HL-60 (cell line): ENCODE measurements around the gene GPR84.

Experiments used
- DNase-seq, 2 experiments: peaks; one replicate each; pipeline ENCODE4 v3.0.0-alpha.2; 2010 to 2020; ENCODE audit warnings: low read depth in 1 of 2, low spot score in 1 of 2
- H3K27ac ChIP-seq: fragments of 250-450 bp; sonication (Bioruptor Pico); replicated peaks from 2 replicates; pipeline ENCODE4 v1.5.1; 2020; ENCODE audit warnings: mild to moderate bottlenecking, moderate library complexity
- H3K27me3 ChIP-seq: fragments of 250-450 bp; sonication (Bioruptor Pico); 2 replicates; pipeline ENCODE4 v1.5.1; 2021; ENCODE audit warnings: mild to moderate bottlenecking, moderate library complexity; ENCODE audit not compliant: insufficient read depth, poor library complexity, severe bottlenecking
- H3K4me3 ChIP-seq: replicated peaks from 2 replicates; pipeline ENCODE4 v1.5.1; 2011; ENCODE audit warnings: mild to moderate bottlenecking, control low read depth, low read length; ENCODE audit not compliant: insufficient read depth
- CTCF ChIP-seq: IDR thresholded peaks from one replicate; pipeline ENCODE4 v1.5.1; 2011; ENCODE audit warnings: low read length, control low read depth, inconsistent platforms; ENCODE audit not compliant: insufficient read depth
- GABPA ChIP-seq: IDR thresholded peaks from 2 replicates; pipeline ENCODE4 v1.6.1; 2012; ENCODE audit warnings: low read depth
- POLR2AphosphoS5 ChIP-seq: IDR thresholded peaks from 2 replicates; pipeline ENCODE4 v1.6.1; 2012; ENCODE audit warnings: low read depth
- REST ChIP-seq: IDR thresholded peaks from 2 replicates; pipeline ENCODE4 v1.6.1; 2012; ENCODE audit warnings: low read depth; ENCODE audit not compliant: insufficient replicate concordance
- SPI1 ChIP-seq: IDR thresholded peaks from 2 replicates; pipeline ENCODE4 v1.6.1; 2012; ENCODE audit warnings: low read depth, mild to moderate bottlenecking, borderline replicate concordance

Gene GPR84

DNA sequence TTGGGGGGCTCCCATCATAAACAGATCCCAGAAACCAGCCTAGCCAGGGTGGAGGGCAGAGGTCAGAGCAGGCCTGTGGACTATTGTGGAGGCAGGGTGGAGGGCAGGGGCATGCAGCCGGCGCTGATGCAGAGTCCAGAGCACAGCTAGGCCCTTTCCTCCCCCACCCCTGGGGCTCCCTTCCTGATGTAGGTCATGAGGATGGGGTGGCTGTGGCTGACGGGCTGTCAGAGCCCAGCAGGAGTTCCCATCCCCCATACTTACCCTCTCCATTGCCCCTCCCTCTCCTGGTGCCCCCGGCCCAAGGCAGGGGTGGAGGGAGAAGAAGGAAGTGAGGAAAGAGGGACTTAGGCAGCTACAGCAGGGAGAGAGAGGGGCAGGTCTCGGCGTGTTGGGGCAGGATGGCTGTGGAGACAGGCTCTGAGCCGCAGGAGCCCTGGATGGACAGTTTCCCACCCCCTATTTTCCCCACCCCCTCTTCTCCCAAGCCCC is 25.9 kb upstream of the GPR84 start:
- no peaks in the 10 kb centered on the region for H3K27me3 ChIP-seq
- no peak overlapping the region for H3K4me3 ChIP-seq
- H3K27ac ChIP-seq = no peak overlapping the region
- TF ChIP-seq SPI1 (no peak), POLR2AphosphoS5 (no peak), GABPA (no peak), REST (no peak), CTCF (no peak)
- no peak for DNase-seq

DNA sequence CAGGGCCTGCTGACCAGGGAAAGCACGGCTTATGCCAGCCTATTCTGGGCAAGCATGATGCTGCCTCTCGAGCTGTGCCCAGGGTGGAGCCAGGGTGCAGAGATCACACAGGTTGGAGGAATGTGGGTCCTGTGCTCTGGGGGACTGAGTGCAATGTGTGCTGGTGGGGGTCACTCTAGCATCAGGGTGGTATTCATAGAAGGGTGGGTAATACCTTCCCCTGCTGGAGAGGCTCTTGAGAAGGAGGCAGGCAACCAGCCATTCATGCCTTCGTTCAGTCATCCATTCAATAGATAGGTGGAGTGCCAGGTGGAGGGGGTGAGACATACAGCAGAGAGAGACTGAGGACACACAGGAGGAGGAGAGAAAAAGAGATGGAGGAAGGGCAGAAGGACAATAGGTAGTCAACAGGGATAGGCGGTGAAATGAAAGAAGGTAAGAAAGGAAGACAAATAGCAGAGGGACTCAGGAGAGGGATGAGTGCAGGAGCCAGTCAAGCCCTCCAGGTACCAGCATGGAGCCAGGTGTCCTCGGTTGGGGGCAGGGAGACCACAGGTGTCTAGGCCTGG is 25.4 kb upstream of the GPR84 start:
- Histone ChIP-seq H3K4me3 (no peak overlapping the region), H3K27me3 (no peaks in the 10 kb centered on the region), H3K27ac (no peak overlapping the region)
- no peak for DNase-seq
- TF ChIP-seq GABPA = no peak
- no peak for TF ChIP-seq SPI1
- no peak for TF ChIP-seq POLR2AphosphoS5
- TF ChIP-seq CTCF = no peak
- TF ChIP-seq REST = no peak

GRCh38 chr12:54389134-54389508 is 24.8 kb upstream of the GPR84 start:
- DNase-seq = no peak
- TF ChIP-seq REST = no peak
- TF ChIP-seq POLR2AphosphoS5 = no peak
- TF ChIP-seq CTCF = no peak
- no peak for TF ChIP-seq SPI1
- H3K4me3 ChIP-seq = no peak overlapping the region
- no peak overlapping the region for H3K27ac ChIP-seq
- no peaks in the 10 kb centered on the region for H3K27me3 ChIP-seq
